ENCODE measurements around the gene DGKG.

DGKG gene

GRCh38 chr3:186212611-186213010 is 149.4 kb downstream of the DGKG start:
- no peaks in the 10 kb centered on the region for H3K27me3 ChIP-seq (ENCODE audit: control insufficient read depth, insufficient read depth, low read length)
- no peak overlapping the region for H3K9ac ChIP-seq (ENCODE audit: low read depth, low read length)
- no peaks in the 10 kb centered on the region for H3K9me3 ChIP-seq (replicated peaks; ENCODE audit: low read length)
- no peak overlapping the region for H3K4me3 ChIP-seq (ENCODE audit: low read length)
- H3K4me1 ChIP-seq (ENCODE audit: control insufficient read depth, insufficient read depth, low read length) = peaks cover 20% of the 10 kb centered on the region
- H3K36me3 ChIP-seq (ENCODE audit: insufficient read depth, low read length) = no peaks in the 10 kb centered on the region
- no peak overlapping the region for H3K4me2 ChIP-seq (ENCODE audit: low read length)

GRCh38 chr3:186210852-186211500 is 151.1 kb downstream of the DGKG start:
- Histone ChIP-seq H3K4me3 (ENCODE audit: low read length) (no peak overlapping the region), H3K9ac (ENCODE audit: low read depth, low read length) (peak overlapping the region; percentile 64), H3K4me2 (ENCODE audit: low read length) (peak overlapping the region; percentile 80), H3K27me3 (ENCODE audit: control insufficient read depth, insufficient read depth, low read length) (no peaks in the 10 kb centered on the region), H3K9me3 (replicated peaks; ENCODE audit: low read length) (no peaks in the 10 kb centered on the region), H3K4me1 (ENCODE audit: control insufficient read depth, insufficient read depth, low read length) (peaks cover 20% of the 10 kb centered on the region), H3K36me3 (ENCODE audit: insufficient read depth, low read length) (no peaks in the 10 kb centered on the region)

- Histone ChIP-seq H3K9ac (ENCODE audit: low read depth, low read length) (peak overlapping the region; percentile 64), H3K4me3 (ENCODE audit: low read length) (peak overlapping the region; percentile 60)
These were observed 152.0 kb downstream of the DGKG start for GRCh38 chr3:186209810-186210752.

GRCh38 chr3:186208296-186208989 is 153.6 kb downstream of the DGKG start:
- H3K4me1 ChIP-seq (ENCODE audit: control insufficient read depth, insufficient read depth, low read length) = peaks cover 17% of the 10 kb centered on the region

More at GRCh38 chr3:186209810-186210752, 152.0 kb downstream of the DGKG start:
- Histone ChIP-seq H3K27me3 (ENCODE audit: control insufficient read depth, insufficient read depth, low read length) (no peaks in the 10 kb centered on the region), H3K4me1 (ENCODE audit: control insufficient read depth, insufficient read depth, low read length) (peaks cover 20% of the 10 kb centered on the region), H3K4me2 (ENCODE audit: low read length) (peak overlapping the region; percentile 80), H3K9me3 (replicated peaks; ENCODE audit: low read length) (no peaks in the 10 kb centered on the region), H3K36me3 (ENCODE audit: insufficient read depth, low read length) (no peaks in the 10 kb centered on the region)

GRCh38 chr3:186207515-186207914 is 154.5 kb downstream of the DGKG start:
- no peak overlapping the region for H3K4me2 ChIP-seq (ENCODE audit: low read length)
- H3K36me3 ChIP-seq (ENCODE audit: insufficient read depth, low read length) = no peaks in the 10 kb centered on the region
- no peak overlapping the region for H3K4me3 ChIP-seq (ENCODE audit: low read length)
- no peak overlapping the region for H3K9ac ChIP-seq (ENCODE audit: low read depth, low read length)
- H3K9me3 ChIP-seq (replicated peaks; ENCODE audit: low read length) = no peaks in the 10 kb centered on the region
- H3K27me3 ChIP-seq (ENCODE audit: control insufficient read depth, insufficient read depth, low read length) = no peaks in the 10 kb centered on the region
- H3K4me1 ChIP-seq (ENCODE audit: control insufficient read depth, insufficient read depth, low read length) = peaks cover 17% of the 10 kb centered on the region

More at GRCh38 chr3:186208296-186208989, 153.6 kb downstream of the DGKG start:
- Histone ChIP-seq H3K9me3 (replicated peaks; ENCODE audit: low read length) (no peaks in the 10 kb centered on the region), H3K36me3 (ENCODE audit: insufficient read depth, low read length) (no peaks in the 10 kb centered on the region), H3K4me3 (ENCODE audit: low read length) (no peak overlapping the region), H3K27me3 (ENCODE audit: control insufficient read depth, insufficient read depth, low read length) (no peaks in the 10 kb centered on the region), H3K4me2 (ENCODE audit: low read length) (no peak overlapping the region), H3K9ac (ENCODE audit: low read depth, low read length) (no peak overlapping the region)

GRCh38 chr3:186200726-186201125 is 161.3 kb downstream of the DGKG start:
- Histone ChIP-seq H3K9ac (ENCODE audit: low read depth, low read length) (no peak overlapping the region), H3K4me1 (ENCODE audit: control insufficient read depth, insufficient read depth, low read length) (no peaks in the 10 kb centered on the region), H3K9me3 (replicated peaks; ENCODE audit: low read length) (no peaks in the 10 kb centered on the region), H3K27me3 (ENCODE audit: control insufficient read depth, insufficient read depth, low read length) (peaks cover 16% of the 10 kb centered on the region), H3K36me3 (ENCODE audit: insufficient read depth, low read length) (no peaks in the 10 kb centered on the region), H3K4me3 (ENCODE audit: low read length) (no peak overlapping the region), H3K4me2 (ENCODE audit: low read length) (no peak overlapping the region)

- H3K36me3 ChIP-seq (ENCODE audit: insufficient read depth, low read length) = no peaks in the 10 kb centered on the region
- H3K4me3 ChIP-seq (ENCODE audit: low read length) = no peak overlapping the region
- H3K9ac ChIP-seq (ENCODE audit: low read depth, low read length) = no peak overlapping the region
- H3K4me1 ChIP-seq (ENCODE audit: control insufficient read depth, insufficient read depth, low read length) = no peaks in the 10 kb centered on the region
- H3K4me2 ChIP-seq (ENCODE audit: low read length) = no peak overlapping the region
- H3K27me3 ChIP-seq (ENCODE audit: control insufficient read depth, insufficient read depth, low read length) = peaks cover 31% of the 10 kb centered on the region
- H3K9me3 ChIP-seq (replicated peaks; ENCODE audit: low read length) = no peaks in the 10 kb centered on the region
These were observed 163.6 kb downstream of the DGKG start for GRCh38 chr3:186198442-186198841.

- peaks cover 50% of the 10 kb centered on the region for H3K27me3 ChIP-seq (ENCODE audit: control insufficient read depth, insufficient read depth, low read length)
- H3K4me1 ChIP-seq (ENCODE audit: control insufficient read depth, insufficient read depth, low read length) = no peaks in the 10 kb centered on the region
- H3K36me3 ChIP-seq (ENCODE audit: insufficient read depth, low read length) = no peaks in the 10 kb centered on the region
- no peaks in the 10 kb centered on the region for H3K9me3 ChIP-seq (replicated peaks; ENCODE audit: low read length)
- H3K4me3 ChIP-seq (ENCODE audit: low read length) = no peak overlapping the region
- no peak overlapping the region for H3K4me2 ChIP-seq (ENCODE audit: low read length)
- H3K9ac ChIP-seq (ENCODE audit: low read depth, low read length) = no peak overlapping the region
These were observed 167.6 kb downstream of the DGKG start for GRCh38 chr3:186194451-186194811.

- H3K4me3 ChIP-seq (ENCODE audit: low read length) = peak overlapping the region; percentile 47
These were observed 168.2 kb downstream of the DGKG start for GRCh38 chr3:186193534-186194450.

GRCh38 chr3:186192823-186193222 is 169.2 kb downstream of the DGKG start:
- Histone ChIP-seq H3K9me3 (replicated peaks; ENCODE audit: low read length) (no peaks in the 10 kb centered on the region), H3K27me3 (ENCODE audit: control insufficient read depth, insufficient read depth, low read length) (peaks cover 44% of the 10 kb centered on the region), H3K4me1 (ENCODE audit: control insufficient read depth, insufficient read depth, low read length) (no peaks in the 10 kb centered on the region), H3K4me2 (ENCODE audit: low read length) (no peak overlapping the region), H3K36me3 (ENCODE audit: insufficient read depth, low read length) (no peaks in the 10 kb centered on the region), H3K4me3 (ENCODE audit: low read length) (no peak overlapping the region), H3K9ac (ENCODE audit: low read depth, low read length) (no peak overlapping the region)

More at GRCh38 chr3:186193534-186194450, 168.2 kb downstream of the DGKG start:
- no peaks in the 10 kb centered on the region for H3K4me1 ChIP-seq (ENCODE audit: control insufficient read depth, insufficient read depth, low read length)
- no peaks in the 10 kb centered on the region for H3K9me3 ChIP-seq (replicated peaks; ENCODE audit: low read length)
- H3K27me3 ChIP-seq (ENCODE audit: control insufficient read depth, insufficient read depth, low read length) = peaks cover 50% of the 10 kb centered on the region
- no peaks in the 10 kb centered on the region for H3K36me3 ChIP-seq (ENCODE audit: insufficient read depth, low read length)
- peak overlapping the region; percentile 74 for H3K4me2 ChIP-seq (ENCODE audit: low read length)
- no peak overlapping the region for H3K9ac ChIP-seq (ENCODE audit: low read depth, low read length)
